OCI-LY1 (cell line): ENCODE results near the gene SLC13A1.

ENCODE experiments used
- H2AFZ ChIP-seq: fragments of 200-600 bp; sonication (generic), shearing (Covaris generic); 2 replicates; pipeline ENCODE4 v1.6.0; 2014; ENCODE audit warnings: antibody characterized with exemption, mild to moderate bottlenecking, low read length
- H3F3A ChIP-seq: fragments of 200-600 bp; sonication (generic), shearing (Covaris generic); 2 replicates; pipeline ENCODE4 v1.6.0; 2014; ENCODE audit warnings: mild to moderate bottlenecking, antibody characterized with exemption, low read length, moderate library complexity; ENCODE audit not compliant: insufficient read depth
- H3K27ac ChIP-seq: fragments of 200-600 bp; sonication (generic); 2 replicates; pipeline ENCODE4 v1.5.1; 2014; ENCODE audit warnings: low read length, mixed run types, mild to moderate bottlenecking, low read depth; ENCODE audit not compliant: poor library complexity, severe bottlenecking
- H3K27me3 ChIP-seq: fragments of 200-600 bp; sonication (generic); 2 replicates; pipeline ENCODE4 v1.6.0; 2014; ENCODE audit warnings: antibody characterized with exemption, mild to moderate bottlenecking, low read length, moderate library complexity; ENCODE audit not compliant: insufficient read depth
- H3K36me3 ChIP-seq: fragments of 200-600 bp; sonication (generic); 2 replicates; pipeline ENCODE4 v1.6.1; 2014; ENCODE audit warnings: mild to moderate bottlenecking, antibody characterized with exemption, low read length, moderate library complexity, mixed read lengths; ENCODE audit not compliant: insufficient read depth
- H3K4me1 ChIP-seq: fragments of 200-600 bp; sonication (generic); 2 replicates; pipeline ENCODE4 v1.5.1; 2014; ENCODE audit warnings: mild to moderate bottlenecking, low read length, moderate library complexity; ENCODE audit not compliant: insufficient read depth, severe bottlenecking
- H3K4me2 ChIP-seq: fragments of 200-600 bp; sonication (generic), shearing (Covaris generic); 2 replicates; pipeline ENCODE4 v1.6.1; 2014; ENCODE audit warnings: low read length
- H3K4me3 ChIP-seq: fragments of 200-600 bp; sonication (generic); 2 replicates; pipeline ENCODE4 v1.5.1; 2014; ENCODE audit warnings: low read length, low read depth, mild to moderate bottlenecking, mixed read lengths; ENCODE audit not compliant: poor library complexity, severe bottlenecking
- H3K79me2 ChIP-seq: fragments of 200-600 bp; shearing (Covaris generic); 2 replicates; pipeline ENCODE4 v1.6.1; 2016; ENCODE audit warnings: mixed run types, low read length, mixed read lengths; ENCODE audit not compliant: insufficient read depth
- H3K9ac ChIP-seq: fragments of 200-600 bp; sonication (generic), shearing (Covaris generic); 2 replicates; pipeline ENCODE4 v1.6.1; 2014; ENCODE audit warnings: mild to moderate bottlenecking, low read length, mixed read lengths
- H3K9me2 ChIP-seq: fragments of 200-600 bp; sonication (generic), shearing (Covaris generic); 2 replicates; pipeline ENCODE4 v1.6.1; 2014; ENCODE audit warnings: low read depth, mild to moderate bottlenecking, low read length, mixed read lengths
- H3K9me3 ChIP-seq: fragments of 200-600 bp; shearing (Covaris generic); 2 replicates; pipeline ENCODE4 v1.6.1; 2014; ENCODE audit warnings: low read length, mixed read lengths
- H4K20me1 ChIP-seq: fragments of 200-600 bp; sonication (generic), shearing (Covaris generic); 2 replicates; pipeline ENCODE4 v1.6.0; 2016; ENCODE audit warnings: mild to moderate bottlenecking, low read length; ENCODE audit not compliant: insufficient read depth
- EZH2 ChIP-seq: fragments of 200-600 bp; sonication (generic), shearing (Covaris generic); IDR thresholded peaks from 2 replicates; pipeline ENCODE4 v1.8.0; 2017; ENCODE audit warnings: borderline replicate concordance, mixed run types, mild to moderate bottlenecking, antibody characterized with exemption, low read length, moderate library complexity, mixed read lengths
- TF ChIP-seq, protein P1 (sequence below): fragments of 200-600 bp; sonication (generic), shearing (Covaris generic); IDR thresholded peaks from 2 replicates; pipeline ENCODE4 v1.5.1; 2017; ENCODE audit warnings: mild to moderate bottlenecking, antibody characterized with exemption, low read length, moderate library complexity, mixed read lengths

Gene SLC13A1

DNA sequence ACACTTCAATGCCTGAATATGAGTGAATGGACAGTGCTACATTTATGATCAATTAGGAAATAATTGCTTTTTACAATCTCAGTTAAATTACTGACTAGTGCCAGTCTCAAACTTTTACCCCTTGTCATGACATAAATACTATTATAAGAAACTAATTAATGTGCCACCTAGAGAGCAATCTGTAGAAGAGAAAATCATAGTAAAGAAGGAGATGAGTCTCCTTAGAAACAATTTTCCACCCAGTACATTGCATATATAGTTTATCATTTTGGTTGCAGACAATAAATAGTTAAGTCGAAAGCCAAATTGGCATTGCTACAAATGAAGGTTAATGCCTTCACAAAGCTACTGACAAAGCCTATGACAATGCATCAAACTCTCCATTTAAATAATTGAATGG lies 68.6 kb downstream of the SLC13A1 start:
- H3K4me2 ChIP-seq = no peak overlapping the region
- no peaks in the 10 kb centered on the region for H3K9me2 ChIP-seq
- no peaks in the 10 kb centered on the region for H3K4me1 ChIP-seq
- H3K36me3 ChIP-seq = no peaks in the 10 kb centered on the region
- no peaks in the 10 kb centered on the region for H4K20me1 ChIP-seq
- no peak overlapping the region for H3K27ac ChIP-seq
- no peaks in the 10 kb centered on the region for H3K79me2 ChIP-seq
- no peaks in the 10 kb centered on the region for H3K9me3 ChIP-seq
- TF ChIP-seq EZH2 = no peak
- TF ChIP-seq, protein P1, sequence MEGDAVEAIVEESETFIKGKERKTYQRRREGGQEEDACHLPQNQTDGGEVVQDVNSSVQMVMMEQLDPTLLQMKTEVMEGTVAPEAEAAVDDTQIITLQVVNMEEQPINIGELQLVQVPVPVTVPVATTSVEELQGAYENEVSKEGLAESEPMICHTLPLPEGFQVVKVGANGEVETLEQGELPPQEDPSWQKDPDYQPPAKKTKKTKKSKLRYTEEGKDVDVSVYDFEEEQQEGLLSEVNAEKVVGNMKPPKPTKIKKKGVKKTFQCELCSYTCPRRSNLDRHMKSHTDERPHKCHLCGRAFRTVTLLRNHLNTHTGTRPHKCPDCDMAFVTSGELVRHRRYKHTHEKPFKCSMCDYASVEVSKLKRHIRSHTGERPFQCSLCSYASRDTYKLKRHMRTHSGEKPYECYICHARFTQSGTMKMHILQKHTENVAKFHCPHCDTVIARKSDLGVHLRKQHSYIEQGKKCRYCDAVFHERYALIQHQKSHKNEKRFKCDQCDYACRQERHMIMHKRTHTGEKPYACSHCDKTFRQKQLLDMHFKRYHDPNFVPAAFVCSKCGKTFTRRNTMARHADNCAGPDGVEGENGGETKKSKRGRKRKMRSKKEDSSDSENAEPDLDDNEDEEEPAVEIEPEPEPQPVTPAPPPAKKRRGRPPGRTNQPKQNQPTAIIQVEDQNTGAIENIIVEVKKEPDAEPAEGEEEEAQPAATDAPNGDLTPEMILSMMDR = no peak
- no peaks in the 10 kb centered on the region for H3F3A ChIP-seq
- no peak overlapping the region for H2AFZ ChIP-seq
- no peak overlapping the region for H3K4me3 ChIP-seq
- no peaks in the 10 kb centered on the region for H3K27me3 ChIP-seq
- H3K9ac ChIP-seq = no peak overlapping the region

DNA sequence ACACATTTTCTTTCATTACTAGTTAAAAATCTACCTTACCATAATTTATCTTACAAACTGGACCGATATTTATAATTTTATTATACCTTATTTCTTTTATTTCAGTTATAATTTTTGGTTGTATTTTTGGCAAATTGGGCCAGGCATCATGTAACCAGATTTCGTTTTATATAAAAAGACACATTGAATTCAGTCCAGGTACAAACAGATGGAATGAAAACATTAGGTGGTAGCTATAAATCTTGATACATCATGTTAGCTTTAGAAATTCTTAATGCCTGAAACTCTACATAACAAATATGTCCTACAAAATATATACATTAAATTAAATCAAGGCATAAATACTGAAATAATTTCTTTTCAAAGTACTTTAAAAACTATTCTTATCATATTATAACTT lies 73.1 kb downstream of the SLC13A1 start:
- TF ChIP-seq EZH2 = no peak
- TF ChIP-seq, protein P1 = no peak
- Histone ChIP-seq H2AFZ (no peak overlapping the region), H3K9me2 (no peaks in the 10 kb centered on the region), H3K79me2 (no peaks in the 10 kb centered on the region), H3K9ac (no peak overlapping the region), H4K20me1 (no peaks in the 10 kb centered on the region), H3K27ac (no peak overlapping the region), H3K27me3 (no peaks in the 10 kb centered on the region), H3K36me3 (no peaks in the 10 kb centered on the region), H3K4me3 (no peak overlapping the region), H3F3A (no peaks in the 10 kb centered on the region), H3K4me1 (no peaks in the 10 kb centered on the region), H3K9me3 (no peaks in the 10 kb centered on the region), H3K4me2 (no peak overlapping the region)

DNA sequence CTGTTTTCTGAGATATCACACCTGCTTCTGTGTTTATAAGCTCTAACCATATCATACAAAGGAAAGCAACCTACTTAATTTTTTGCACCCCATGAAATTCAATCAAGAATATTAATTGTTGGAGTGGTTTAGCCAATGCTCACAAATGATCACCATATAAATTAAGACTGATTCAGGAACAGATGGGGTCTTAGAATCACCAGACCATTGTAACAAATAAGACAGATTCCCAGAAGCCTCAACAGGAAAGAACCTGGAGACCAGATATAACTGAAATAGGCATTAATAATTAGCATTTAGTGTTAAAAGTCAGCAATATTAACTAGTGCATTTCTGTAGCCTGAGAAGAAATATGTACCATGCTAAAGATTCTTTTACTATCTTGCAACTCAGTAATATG lies 73.6 kb downstream of the SLC13A1 start:
- Histone ChIP-seq H3K9me2 (no peaks in the 10 kb centered on the region), H3K4me1 (no peaks in the 10 kb centered on the region), H3F3A (no peaks in the 10 kb centered on the region), H3K27ac (no peak overlapping the region), H3K79me2 (no peaks in the 10 kb centered on the region), H2AFZ (no peak overlapping the region), H4K20me1 (no peaks in the 10 kb centered on the region), H3K36me3 (no peaks in the 10 kb centered on the region), H3K4me2 (no peak overlapping the region), H3K27me3 (no peaks in the 10 kb centered on the region), H3K4me3 (no peak overlapping the region), H3K9ac (no peak overlapping the region), H3K9me3 (no peaks in the 10 kb centered on the region)
- no peak for TF ChIP-seq EZH2
- TF ChIP-seq, protein P1 = no peak
